ENCODE measurements around the gene CNDP1.

The CNDP1 gene

GRCh38 chr18:74595431-74595830 lies 61.1 kb downstream of the CNDP1 start:
- H3K4me3 ChIP-seq (ENCODE audit: low read depth, low read length), result peak overlapping the region; percentile 92
- no peak for DNase-seq (ENCODE audit: low read depth)
- no peak for TF ChIP-seq MAX (IDR thresholded peaks at IDR 0.05; ENCODE audit: low read depth, low read length)
- TF ChIP-seq CTCF (IDR thresholded peaks at IDR 0.05; ENCODE audit: low read depth, low read length), result no peak
- no peak for TF ChIP-seq MYC (IDR thresholded peaks at IDR 0.05; ENCODE audit: low read depth, low read length)
- no peak for TF ChIP-seq POLR2A (IDR thresholded peaks at IDR 0.05; ENCODE audit: extremely low read depth, insufficient read length)

GRCh38 chr18:74597034-74597661 lies 62.8 kb downstream of the CNDP1 start:
- peak overlapping the region; percentile 92 for H3K4me3 ChIP-seq (ENCODE audit: low read depth, low read length)
- DNase-seq (ENCODE audit: low read depth), result peak; percentile 71
- TF ChIP-seq CTCF (IDR thresholded peaks at IDR 0.05; ENCODE audit: low read depth, low read length) (no peak), MYC (IDR thresholded peaks at IDR 0.05; ENCODE audit: low read depth, low read length) (no peak), MAX (IDR thresholded peaks at IDR 0.05; ENCODE audit: low read depth, low read length) (no peak), POLR2A (IDR thresholded peaks at IDR 0.05; ENCODE audit: extremely low read depth, insufficient read length) (no peak)

- peak; percentile 92 for DNase-seq (ENCODE audit: low read depth)
- peak within 1 kb of the TSS; percentile 92 for H3K4me3 ChIP-seq (ENCODE audit: low read depth, low read length)
- TF ChIP-seq MYC (IDR thresholded peaks at IDR 0.05; ENCODE audit: low read depth, low read length) (no peak; the same call in 1 of the 2 replicates), CTCF (IDR thresholded peaks at IDR 0.05; ENCODE audit: low read depth, low read length) (no peak), MAX (IDR thresholded peaks at IDR 0.05; ENCODE audit: low read depth, low read length) (no peak), POLR2A (IDR thresholded peaks at IDR 0.05; ENCODE audit: extremely low read depth, insufficient read length) (no peak)
Observed at GRCh38 chr18:74597662-74598349, 63.5 kb downstream of the CNDP1 start, which contains the start of gene ZNF407. TSS of gene ZNF407 (plus strand) at chr18:74597870. CDS start at chr18:74631020, 33,150 bp downstream.

- peak; percentile 41 for TF ChIP-seq POLR2A (IDR thresholded peaks at IDR 0.05; ENCODE audit: extremely low read depth, insufficient read length)
- TF ChIP-seq MYC (IDR thresholded peaks at IDR 0.05; ENCODE audit: low read depth, low read length), result peak; percentile 41; the same call in 1 of the 2 replicates
- TF ChIP-seq CTCF (IDR thresholded peaks at IDR 0.05; ENCODE audit: low read depth, low read length), result no peak
- 0 out of 2 replicates have a peak, but pooled peaks have one; percentile 12 for TF ChIP-seq MAX (IDR thresholded peaks at IDR 0.05; ENCODE audit: low read depth, low read length)
- H3K4me3 ChIP-seq (ENCODE audit: low read depth, low read length), result peak overlapping the region; percentile 92
- DNase-seq (ENCODE audit: low read depth), result peak; percentile 82
Observed at GRCh38 chr18:74598350-74599001, 64.2 kb downstream of the CNDP1 start.

GRCh38 chr18:74604361-74604760 lies 70.1 kb downstream of the CNDP1 start:
- DNase-seq (ENCODE audit: low read depth), result no peak
- no peak overlapping the region for H3K4me3 ChIP-seq (ENCODE audit: low read depth, low read length)
- TF ChIP-seq MYC (IDR thresholded peaks at IDR 0.05; ENCODE audit: low read depth, low read length) (no peak), CTCF (IDR thresholded peaks at IDR 0.05; ENCODE audit: low read depth, low read length) (no peak), POLR2A (IDR thresholded peaks at IDR 0.05; ENCODE audit: extremely low read depth, insufficient read length) (no peak), MAX (IDR thresholded peaks at IDR 0.05; ENCODE audit: low read depth, low read length) (no peak)
